AG20443 (cell line): Measurements from ENCODE around the gene SRM.
"Not testable (repeated sequence)": the region's sequence is repeated elsewhere in the genome, so short reads cannot be mapped to it uniquely, and the experiment has no call there.

ENCODE experiments used
- DNase-seq: peaks from one replicate; pipeline ENCODE4 v3.0.0; 2012; ENCODE audit warnings: low spot score, mixed read lengths

Gene SRM

DNA sequence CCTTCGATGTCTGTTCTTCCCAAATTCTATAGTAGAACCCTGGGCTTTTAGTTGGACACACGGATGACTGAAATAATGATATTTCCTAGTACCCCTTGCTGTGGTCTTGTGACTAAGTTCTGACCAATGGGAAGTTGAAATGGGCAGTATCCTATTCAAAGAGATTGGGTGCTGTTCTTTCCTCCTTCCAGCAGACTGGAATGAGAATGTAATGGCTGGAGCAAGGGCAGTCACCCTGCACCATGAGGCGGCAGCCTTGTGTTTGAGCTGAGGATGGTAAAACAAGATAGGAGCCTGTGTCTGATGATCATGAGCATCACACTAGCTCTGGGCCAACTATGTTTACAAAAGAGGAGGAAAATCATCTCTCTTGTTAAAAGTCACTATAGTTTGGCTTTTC lies 5.1 kb upstream of the SRM start:
- no peak for DNase-seq

DNA sequence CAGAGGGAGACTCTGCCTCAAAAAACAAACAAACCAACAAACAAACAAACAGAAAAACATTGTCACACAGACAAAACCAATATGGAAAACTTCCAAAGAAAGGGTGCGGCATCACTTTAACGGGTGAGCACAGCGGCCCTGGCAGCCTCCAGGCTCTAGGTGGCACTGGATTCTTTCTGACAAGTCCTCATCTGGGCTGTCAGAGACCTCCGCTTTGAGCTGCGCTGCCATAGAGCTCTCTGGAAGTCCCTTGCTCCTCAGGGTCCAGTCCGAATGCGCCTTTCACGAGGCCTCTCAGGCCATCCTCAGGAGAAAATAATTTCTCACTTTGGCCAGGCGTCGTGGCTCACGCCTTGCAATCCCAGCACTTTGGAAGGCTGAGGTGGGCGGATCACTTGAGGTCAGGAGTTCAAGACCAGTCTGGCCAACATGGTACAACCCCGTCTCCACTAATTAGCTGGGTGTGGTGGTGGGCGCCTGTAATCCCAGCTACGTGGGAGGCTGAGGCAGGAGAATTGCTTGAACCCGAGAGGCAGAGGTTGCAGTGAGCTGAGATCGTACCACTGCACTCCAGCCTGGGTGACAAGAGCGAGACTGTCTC lies 4.2 kb upstream of the SRM start:
- not testable (repeated sequence) for DNase-seq

DNA sequence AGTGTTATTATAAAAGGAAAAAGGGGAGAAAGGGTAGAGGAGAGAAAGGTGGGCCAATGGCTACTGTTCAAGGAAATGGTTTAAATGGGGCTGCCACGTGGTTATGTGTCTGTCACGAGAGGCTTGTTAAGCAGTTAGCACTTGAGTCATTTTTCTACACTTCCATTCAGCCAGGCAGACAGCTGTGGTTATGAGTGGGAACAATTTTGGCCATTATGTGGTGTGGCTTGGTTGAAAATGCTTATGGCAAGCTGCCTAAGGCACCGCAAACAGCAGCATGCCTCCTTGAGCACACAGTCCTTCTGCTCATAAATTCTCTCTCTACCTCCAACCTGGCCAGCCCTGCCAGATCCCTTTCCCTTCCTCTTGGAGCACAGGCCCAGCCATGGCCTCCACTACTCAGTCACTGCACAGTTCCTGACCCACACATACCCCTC lies 3.2 kb upstream of the SRM start:
- peak; percentile 79 for DNase-seq

DNA sequence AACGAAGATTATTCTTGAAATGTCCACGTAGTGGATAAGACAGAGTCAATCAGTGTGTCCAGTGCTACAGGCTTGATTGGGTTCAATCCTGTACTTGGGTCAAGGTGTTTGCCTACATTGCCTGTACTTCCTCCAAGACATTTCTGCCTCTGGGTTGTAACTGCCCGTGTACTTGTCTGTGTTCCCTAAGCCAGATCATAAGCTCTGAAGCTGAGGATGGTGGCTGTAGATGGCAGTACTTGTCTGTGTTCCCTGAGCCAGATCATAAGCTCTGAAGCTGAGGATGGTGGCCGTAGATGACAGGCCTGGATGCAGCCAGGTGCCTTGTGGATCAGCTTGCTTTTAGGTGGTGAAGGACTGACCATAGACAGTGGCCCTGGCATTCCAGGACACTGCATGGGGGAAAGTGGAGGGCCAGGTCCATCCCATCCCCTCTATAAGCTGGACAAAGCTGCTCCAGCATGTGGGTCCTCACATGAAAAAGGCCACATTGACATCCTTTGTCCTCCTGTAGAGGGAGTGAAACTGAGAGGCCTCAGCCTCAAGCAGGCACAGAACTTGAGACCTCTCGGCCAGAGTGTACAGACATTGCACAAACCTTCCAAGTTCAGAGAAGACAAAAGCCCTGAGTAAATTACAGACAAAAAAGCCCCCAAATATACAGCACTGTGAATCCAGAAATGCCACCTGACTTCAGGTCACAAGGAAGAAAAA lies 2.0 kb upstream of the SRM start:
- DNase-seq, result no peak

DNA sequence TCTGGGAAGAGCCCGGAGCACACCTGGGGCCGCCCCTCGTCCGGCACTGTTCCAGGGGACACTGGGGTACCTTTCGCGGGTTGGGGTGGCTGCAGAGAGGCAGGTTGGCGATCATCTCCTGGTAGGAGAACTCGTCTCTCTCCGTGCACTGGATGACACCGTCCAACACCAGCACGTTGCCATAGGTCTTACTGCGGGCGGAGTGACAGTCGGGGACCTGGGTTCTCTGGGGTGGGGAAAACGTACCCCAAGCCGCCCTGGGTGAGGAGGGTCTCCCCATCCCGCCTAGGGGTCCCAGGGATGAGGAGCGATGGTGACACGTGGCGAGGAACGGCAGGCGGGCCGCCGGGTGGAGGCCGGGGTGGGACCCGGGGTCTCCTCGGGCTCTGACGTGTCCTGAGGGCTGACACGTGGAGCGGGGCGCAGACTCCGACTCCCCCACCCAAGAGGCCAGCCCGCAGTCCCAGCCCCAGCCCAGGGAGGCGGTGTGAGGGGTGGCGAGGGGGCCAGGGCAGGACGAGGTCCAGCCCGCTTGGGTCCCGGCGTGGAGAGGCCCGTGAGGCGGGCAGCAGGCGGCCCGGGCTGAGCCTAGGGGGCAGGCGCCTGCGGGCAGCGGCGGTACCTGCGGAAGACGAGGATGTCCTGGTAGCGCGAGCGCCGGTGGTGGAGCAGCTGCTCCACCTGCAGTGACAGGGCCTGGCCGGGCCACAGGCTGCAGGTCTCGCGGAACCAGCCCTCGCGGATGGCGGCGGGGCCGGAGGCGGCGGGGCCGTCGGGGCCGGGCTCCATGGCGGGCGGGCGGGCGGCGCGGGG lies 457 bp downstream of the SRM start:
- DNase-seq, result no peak

DNA sequence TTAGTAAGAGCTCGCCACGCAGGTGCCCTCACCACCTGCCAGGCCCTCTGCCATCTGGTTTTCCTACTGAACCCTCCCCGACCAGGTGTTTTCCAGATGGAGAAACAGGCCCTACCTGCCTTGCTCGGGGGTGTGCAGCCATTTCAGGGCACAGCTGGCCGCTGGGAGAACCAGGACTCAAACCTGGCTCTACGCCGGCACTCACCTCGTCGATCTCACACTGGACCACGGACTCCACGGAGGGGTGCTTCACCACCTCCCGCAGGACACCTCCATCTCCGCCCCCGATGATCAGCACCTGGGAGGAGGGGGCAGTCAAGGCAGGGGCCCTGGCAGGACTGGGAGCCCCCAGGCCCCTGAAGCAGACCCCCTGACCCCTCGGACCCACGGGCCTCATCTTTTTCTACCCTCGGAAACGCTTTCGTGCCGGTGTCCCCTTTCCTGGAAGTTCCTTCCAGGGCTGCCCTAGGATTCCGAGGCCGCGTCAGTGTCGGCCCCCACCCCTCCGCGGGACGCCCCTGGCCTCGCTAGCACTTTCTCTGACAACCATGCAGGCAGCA lies 1.1 kb downstream of the SRM start:
- no peak for DNase-seq

DNA sequence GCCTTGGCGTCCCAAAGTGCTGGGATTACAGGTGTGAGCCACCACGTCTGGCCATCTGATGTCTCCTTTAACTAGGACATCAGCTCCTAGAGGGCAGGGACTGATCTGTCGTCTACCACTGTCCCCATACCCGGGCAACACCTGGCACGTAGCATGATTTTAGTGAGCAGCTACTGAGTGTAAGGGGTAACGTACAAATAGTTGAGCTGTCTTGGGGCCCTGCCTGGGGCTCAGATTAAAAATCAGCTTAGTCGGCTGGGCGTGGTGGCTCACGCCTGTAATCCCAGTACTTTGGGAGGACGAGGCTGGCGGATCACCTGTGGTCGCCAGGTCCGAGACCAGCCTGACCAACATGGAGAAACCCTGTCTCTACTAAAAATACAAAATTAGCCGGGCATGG lies 1.8 kb downstream of the SRM start:
- no peak for DNase-seq

DNA sequence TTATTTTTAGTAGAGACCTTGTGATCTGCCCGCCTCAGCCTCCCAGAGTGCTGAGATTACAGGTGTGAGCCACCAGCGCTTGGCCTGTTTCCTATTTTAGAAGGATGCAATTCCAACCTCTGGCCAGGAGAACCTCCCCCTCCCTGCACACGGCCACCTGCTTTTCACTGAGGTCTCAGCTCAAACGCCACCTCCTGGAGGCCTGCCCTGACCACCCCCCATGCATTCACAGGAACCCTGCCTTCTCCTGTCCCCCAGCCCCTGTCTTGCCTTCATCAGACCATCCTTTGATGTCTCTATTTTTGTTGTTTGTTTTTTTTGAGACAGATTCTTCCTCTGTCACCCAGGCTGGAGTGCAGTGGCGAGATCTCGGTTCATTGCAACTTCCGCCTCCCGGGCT lies 2.3 kb downstream of the SRM start:
- no peak for DNase-seq

DNA sequence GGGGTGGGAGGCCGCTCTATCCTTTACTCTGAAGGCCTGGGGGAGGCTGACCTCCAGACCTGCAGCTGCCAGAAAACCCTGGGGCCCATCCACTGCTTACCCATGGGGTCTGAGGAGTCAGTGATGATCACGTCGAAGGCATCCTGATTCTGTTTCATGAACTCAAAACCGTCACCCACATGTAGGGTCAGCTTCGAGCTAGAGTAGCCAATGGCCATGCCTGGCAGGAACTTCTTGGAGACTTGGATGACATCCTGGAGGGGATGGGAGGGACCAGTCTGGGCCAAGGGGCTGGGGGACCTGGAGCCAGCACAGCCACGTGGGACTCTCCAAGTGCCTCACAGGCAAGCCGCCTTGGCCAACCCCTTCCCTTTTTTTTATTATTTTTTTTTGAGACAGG lies 3.3 kb downstream of the SRM start:
- no peak for DNase-seq

DNA sequence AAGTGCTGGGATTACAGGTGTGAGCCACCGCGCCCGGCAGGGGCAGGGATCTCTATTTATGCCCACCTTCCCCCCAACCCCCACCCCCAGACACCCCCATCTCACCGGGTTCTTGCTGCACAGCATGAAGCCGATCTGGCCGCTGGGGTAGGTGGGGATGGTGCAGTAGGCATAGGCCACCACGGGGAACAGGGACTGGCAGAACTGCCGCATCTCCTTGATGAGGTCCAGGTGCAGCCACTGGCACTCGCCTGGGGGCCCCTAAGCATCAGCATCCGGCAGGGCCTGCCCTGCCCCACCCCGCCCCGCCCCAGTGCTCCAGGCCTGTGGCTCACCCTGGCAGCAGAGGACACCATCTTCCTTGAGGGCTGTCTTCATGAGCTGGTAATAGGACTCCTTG lies 4.1 kb downstream of the SRM start:
- no peak for DNase-seq

DNA sequence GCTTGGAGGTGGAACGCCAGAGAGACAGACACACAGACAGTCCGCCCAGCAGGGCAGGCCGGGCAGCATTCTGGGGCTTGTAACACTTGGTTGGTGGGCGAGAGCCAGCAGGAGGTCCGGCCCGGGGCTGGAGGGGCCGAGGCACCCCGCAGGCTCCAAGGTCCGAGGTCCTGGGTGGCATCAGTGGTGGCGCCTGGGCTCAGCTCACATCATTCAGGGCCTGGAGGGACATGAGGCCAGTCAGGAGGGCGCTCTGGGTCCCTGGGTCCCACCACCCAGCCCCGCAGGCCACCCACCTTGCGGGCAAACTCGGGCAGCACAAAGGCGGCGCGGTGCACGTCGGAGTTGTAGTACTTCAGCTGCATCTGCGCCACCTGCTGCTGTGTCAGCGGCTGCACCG lies 5.2 kb downstream of the SRM start:
- DNase-seq, result no peak

DNA sequence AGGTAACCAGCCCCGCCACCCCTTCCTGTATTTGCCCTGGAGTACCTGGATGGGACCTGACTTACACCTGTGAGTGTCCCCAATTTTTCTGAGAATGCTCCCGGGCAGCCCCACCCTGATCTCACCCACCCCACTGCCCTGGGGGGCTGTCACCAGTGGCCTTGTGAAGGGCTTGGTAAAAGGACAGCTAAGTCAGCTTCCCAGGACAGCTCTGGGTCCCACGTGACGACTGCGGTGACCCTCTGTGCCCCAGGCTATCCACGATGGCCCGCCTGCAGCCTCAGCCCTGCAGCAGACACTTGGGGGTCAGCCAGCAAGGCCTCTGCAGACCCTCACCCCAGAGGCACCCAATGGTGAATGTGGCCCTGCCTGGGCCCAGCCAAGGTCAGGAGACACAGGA lies 5.6 kb downstream of the SRM start:
- DNase-seq, result no peak

DNA sequence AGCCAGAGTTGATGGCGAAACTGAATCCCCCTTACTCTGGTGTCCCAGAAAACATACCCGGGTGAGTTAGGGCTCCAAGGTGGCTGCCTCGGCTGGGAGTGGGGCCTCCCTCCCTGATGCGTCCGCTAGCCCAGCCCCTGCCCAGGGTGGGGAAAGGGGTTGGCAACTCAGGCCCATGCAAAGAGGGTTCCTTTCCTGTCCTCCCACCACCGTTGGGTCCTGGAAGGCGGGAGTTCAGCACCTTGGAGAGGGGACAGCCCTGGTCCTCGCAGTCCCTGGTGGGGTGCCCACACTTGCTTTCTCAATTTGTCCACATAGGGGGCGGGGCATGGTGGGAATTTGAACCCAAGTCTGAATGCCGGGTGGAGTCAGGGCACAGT lies 6.1 kb downstream of the SRM start:
- peak; percentile 61 for DNase-seq

DNA sequence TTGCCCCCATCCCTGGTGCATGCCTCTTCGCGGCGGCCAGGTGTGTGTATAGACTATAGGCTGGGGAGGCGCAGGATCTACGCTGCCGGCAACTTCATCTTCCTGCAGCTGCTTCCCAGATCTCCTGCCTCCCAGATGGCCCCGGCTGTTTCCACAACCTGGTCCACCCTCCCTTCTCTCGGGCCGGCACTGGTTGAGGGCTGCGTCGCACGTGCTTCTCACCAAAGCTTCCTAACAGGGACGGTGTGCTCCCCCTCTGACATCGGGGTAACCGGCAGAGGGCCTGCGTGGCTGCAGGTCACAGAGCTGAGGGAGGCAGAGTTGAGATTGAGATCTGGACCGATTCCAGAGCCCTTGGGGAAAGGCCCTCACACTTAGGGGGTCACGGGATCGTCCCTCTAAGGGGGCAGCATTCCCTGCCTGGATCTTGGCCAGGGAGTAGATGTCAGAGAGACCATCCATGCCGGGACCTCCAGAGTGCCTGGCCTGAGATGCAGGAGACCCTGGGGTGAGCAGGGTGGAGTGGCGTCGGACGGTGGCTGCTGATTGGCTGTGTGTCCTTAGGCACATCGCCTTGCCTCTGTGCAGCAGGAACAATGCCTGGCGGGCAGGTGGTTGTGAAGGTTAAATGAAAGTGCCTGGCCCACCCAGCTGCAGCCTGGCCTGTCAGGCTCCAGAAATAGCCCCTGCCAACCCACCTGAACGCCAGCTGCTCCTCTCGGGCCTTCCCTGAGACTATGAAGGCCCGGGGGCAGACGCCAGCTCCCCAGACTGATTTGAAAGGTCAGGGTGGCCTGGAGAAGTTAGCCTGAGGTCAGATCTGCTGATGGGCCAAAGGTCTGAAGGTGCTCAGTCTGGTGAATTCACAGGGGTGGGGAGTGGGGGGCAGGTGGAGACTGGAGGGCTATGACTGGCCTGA lies 6.7 kb downstream of the SRM start:
- DNase-seq, result peak; percentile 43

DNA sequence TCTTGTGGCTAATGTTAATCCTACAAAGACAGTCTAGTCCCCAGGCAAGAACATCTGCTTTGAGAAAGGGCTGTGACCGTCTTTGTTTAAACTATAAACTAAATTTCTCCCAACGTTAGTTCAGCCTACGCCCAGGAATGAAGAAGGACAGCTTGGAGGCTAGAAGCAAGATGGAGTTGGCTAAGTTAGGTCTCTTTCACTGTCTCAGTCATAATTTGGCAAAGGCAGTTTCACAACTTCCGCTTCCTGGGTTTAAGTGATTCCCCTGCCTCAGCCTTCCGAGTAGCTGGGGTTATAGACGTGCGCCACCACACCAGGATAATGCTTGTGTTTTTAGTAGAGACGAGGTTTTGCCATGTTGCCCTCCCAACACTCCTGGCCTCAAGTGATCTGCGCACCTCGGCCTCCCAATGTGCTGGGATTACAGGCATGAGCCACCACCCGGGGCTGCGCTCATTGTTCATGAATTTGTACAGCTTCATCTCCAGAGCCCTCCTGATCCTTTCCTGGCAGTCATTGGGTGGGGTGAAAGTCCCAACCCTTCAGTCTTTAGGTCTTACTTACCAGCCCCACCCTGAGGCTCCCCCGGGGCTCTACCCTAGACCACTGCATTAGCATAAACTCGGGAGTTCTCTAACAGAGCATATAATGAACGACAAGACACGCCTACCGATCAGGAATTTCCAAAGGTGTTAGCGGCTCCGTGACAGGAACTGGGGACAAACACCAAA lies 7.9 kb downstream of the SRM start:
- no peak for DNase-seq

DNA sequence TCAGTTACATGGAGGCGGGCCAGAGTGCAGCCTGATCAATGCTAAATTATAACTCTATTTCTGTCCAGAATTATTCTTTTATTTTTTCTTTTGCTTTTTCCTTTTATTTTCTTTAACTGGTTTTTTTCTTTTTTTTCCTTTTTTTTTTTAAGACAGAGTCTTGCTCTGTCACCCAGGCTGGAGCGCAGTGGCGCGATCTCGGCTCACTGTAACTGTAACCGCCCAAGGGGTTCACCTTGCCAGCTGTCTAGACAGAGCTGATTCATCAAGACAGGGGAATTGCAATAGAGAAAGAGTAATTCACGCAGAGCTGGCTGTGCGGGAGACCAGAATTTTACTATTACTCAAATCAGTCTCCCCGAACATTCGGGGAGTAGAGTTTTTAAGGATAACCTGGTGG lies 8.7 kb downstream of the SRM start:
- not testable (repeated sequence) for DNase-seq

DNA sequence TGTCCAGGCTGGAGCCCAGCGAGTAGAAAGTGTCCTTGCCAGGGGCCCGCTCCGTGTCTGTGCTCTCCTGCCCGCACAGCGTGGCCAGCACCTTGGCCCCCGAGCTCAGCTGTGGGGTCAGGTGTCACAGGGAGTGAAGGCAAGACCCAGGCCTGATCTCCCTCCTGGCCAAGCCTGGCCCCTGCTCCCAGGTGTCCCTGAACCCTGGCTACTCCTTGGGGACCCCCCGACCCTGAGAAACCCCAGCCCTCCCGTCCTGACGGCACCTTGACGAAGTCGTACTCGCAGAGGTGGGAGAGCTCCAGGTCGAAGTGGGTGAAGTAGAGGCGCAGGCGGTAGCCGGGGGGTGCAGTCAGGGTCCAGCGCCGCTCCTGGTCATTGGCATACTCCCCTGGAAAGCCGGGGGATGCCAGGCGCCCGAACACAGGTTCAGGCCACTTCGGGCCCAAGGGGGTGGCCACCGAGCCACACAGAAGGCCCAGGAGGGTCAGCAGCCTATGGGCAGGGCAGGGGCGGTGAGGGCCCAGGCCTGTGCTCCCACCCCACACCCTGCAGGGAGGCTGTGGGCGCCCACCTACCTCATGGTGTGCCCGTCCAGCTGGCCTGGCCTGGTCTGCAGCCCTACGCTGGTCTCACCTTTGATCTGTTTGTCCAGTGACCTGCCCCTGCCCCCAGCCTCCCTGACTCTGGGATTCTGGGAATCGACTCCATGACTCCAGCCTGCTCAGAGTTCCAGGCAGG lies 13.0 kb downstream of the SRM start, which contains the start of gene MASP2:
Gene MASP2 (minus strand): TSS at position 615 of the 741 bp plus-strand sequence. CDS start 32 bp downstream, at position 583.
- DNase-seq, result no peak

DNA sequence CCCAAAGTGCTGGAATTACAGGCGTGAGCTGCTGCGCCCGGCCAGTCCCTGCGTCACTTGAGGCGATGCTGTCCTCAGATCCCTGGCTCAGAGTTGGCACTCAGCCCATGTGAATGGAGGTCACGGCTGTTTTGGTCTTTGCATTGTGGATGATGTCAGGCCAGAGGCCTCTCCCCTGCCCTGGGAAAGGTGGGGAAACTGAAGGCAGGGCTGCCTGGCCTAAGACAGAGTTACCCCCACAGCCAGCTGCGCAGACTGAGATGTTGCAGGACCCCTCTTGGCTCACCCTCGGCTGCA lies 13.6 kb downstream of the SRM start:
- DNase-seq, result no peak

DNA sequence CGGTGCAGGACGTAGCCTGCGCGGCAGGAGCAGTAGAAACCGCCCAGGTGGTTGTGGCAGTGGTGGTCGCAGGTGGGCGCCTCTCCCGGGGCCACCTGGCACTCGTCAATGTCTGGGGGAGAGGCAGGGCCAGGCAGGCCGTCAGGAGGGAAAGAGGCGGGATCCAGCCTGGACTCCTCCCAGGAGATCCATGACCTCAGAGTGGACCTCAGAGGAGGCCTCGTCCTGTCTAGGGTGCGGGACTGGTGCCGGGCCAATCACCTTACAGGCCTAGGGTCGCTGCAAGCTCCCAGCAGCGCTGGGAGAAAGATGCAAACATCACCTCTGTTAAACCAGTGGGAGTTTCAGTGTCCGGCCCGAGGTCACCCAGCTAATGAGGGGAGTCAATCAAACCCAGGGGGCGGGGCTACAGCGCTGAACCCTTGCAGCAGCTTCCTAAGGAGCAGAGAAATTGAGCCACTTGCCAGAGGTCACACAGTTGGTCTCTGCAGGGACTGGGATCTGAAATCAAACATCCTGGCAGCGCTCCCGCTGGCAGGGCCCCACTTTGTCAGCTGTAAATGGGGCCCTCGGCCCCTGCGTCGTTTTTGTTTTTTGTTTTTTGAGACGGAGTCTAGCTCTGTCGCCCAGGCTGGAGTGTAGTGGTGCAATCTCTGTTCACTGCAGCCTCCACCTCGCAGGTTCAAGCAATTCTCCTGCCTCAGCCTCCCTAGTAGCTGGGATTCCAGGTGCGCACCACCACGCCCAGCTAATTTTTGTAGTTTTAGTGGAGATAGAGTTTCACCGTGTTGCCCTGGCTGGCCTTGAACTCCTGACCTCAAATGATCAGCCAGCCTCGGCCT lies 14.2 kb downstream of the SRM start:
- DNase-seq, result no peak
